GM13976 (cell line): ENCODE results near the gene SMIM24.

ENCODE experiments used
- DNase-seq: peaks from one replicate; pipeline ENCODE4 v3.0.0; 2012; ENCODE audit warnings: low spot score
- in situ Hi-C: fragments of 300-500 bp; cut with MboI; formaldehyde crosslinking; loops from one replicate; pipeline ENCODE4 v1.12.0; 2022; ENCODE audit warnings: low sequenced_read_pairs, mixed read lengths, inconsistent platforms; ENCODE audit not compliant: unreplicated experiment
- TF ChIP-seq, protein P1 (sequence below): IDR thresholded peaks from 2 replicates; pipeline ENCODE4 v1.5.1; 2012; ENCODE audit warnings: borderline replicate concordance, mild to moderate bottlenecking; ENCODE audit not compliant: insufficient read depth; ENCODE audit errors: extremely low read depth, missing control alignments, control extremely low read depth

Gene SMIM24

GRCh38 chr19:3459965-3460582 is 20.3 kb downstream of the SMIM24 start:
- DNase-seq, result no peak
- in situ Hi-C loops, result no loop called here

DNA sequence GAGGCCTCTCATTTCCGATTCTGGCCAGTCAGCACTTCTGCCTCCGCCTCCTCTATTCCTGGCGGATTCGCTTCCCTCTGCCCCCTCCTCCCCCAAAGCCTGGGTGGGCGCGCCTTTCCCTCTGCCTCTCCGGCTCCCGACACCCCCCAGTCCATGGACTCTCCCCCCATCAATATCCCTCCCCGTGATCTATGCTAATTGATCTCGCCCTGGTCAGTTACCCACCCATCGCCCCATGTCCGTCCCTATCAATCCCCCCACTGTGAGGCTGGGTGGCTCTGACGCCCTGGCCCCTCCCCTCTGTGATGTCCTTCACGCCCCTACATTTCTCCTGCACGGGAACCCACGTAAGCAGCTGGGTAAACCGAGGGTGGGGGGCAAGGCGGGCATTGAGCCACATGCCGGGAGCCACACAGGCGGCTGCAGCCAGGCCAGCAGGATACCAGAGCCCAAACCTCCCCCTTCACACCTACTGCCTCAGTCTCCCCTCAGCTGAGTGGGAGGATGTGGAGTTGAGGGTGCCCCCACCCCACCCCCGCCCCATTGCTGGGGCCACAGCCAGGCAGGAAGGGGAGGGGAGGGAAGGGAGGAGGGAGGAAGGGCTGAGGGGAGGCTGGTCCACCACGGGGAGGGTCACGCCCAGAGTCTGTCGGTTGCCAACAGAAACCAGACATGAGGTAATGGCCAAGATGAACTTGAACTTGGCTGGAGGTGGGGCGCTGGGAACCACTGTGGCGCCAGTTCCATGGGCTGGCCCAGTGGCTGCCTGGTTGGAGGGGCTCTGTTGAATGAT is 21.0 kb downstream of the SMIM24 start:
- no peak for DNase-seq
- TF ChIP-seq, protein P1, sequence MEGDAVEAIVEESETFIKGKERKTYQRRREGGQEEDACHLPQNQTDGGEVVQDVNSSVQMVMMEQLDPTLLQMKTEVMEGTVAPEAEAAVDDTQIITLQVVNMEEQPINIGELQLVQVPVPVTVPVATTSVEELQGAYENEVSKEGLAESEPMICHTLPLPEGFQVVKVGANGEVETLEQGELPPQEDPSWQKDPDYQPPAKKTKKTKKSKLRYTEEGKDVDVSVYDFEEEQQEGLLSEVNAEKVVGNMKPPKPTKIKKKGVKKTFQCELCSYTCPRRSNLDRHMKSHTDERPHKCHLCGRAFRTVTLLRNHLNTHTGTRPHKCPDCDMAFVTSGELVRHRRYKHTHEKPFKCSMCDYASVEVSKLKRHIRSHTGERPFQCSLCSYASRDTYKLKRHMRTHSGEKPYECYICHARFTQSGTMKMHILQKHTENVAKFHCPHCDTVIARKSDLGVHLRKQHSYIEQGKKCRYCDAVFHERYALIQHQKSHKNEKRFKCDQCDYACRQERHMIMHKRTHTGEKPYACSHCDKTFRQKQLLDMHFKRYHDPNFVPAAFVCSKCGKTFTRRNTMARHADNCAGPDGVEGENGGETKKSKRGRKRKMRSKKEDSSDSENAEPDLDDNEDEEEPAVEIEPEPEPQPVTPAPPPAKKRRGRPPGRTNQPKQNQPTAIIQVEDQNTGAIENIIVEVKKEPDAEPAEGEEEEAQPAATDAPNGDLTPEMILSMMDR, result no peak
- in situ Hi-C loops, result no loop called here

More at GRCh38 chr19:3459965-3460582, 20.3 kb downstream of the SMIM24 start:
- TF ChIP-seq, protein P1, result no peak

DNA sequence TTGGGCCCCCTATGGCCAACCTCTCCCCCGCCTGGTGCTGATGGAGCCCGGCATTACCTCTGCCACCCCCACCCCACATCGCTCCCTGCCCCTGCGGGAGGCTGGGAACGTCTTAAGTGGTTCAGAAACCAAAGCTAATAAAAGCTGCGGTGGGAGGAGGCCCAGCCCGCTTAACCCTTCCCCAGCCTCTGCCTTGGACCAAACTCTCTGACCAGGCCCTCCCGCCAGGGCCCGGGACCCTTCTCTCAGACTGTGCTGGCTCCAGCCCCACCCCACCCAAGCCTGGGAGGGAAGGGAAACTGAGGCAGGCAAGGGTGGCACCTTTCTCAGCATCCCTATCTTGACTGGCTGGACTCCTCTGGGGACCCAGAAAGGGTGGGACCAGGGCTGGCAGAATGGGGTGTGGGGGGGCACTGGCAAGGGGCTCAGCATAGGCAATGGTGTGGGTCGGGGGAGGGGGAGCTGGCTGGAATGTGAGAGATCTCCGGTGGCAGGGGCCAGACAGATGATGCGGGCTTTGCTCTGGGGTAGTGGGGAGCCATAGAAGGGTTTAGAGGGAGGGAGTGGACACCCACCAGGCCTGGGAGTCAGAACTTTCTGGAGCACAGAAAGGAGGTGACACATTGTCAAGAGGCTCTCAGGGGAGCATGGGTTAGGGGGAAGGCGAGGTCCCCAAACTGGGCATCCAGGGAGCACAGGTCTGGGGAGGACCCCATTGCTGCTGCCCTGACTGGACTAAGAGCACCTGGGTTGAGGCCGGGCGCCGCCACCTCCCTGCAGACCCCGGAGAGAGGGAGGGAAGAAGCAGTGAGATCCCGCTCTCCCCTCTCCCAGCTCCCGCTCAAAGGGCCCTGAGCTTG is 21.9 kb downstream of the SMIM24 start:
- no peak for DNase-seq
- TF ChIP-seq, protein P1, result no peak
- in situ Hi-C loops, result no loop called here

GRCh38 chr19:3457528-3458228 is 22.6 kb downstream of the SMIM24 start:
- no peak for DNase-seq
- TF ChIP-seq, protein P1, result no peak

GRCh38 chr19:3456925-3457527 is 23.3 kb downstream of the SMIM24 start:
- TF ChIP-seq, protein P1, result no peak
- in situ Hi-C loops, result no loop called here
- DNase-seq, result no peak

More at GRCh38 chr19:3457528-3458228, 22.6 kb downstream of the SMIM24 start:
- in situ Hi-C loops, result no loop called here

DNA sequence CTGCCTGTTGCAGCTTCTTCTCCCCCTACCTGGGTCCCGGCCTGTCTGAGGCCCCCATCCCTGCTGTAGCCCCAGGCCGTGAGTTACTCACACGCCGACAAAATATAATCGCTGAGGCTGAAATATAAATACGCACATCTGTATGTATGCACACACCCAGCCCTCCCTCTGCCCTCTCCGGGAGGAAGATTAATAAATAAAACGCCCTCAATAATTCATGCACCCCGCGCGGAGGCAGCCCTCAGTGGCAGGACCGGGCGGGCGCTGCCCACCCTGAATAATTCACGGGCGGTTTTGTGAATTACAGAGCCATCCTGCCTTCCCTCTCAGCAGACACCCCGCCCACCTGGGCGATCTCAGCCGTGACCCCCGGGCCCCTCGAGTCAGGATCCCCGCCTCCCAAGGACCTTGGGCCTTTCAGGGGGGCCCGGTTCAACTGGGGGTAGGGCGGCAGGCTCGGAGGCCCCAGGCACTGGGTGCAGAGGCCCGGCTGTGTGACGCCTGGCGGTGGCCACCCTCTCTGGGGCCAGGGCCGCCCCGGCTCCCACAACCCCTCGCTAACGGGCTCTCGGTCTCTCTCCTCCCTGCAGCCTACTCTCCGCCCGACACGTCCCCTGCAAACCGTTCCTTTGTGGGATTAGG is 24.2 kb downstream of the SMIM24 start:
- TF ChIP-seq, protein P1, result no peak
- DNase-seq, result no peak
- in situ Hi-C loops, result no loop called here
